SK-N-SH (cell line): ENCODE measurements around the gene IRX6. TPM values are rescaled to one million over a fixed set of nuclear protein-coding genes. Genes with fewer than 3 reads are reported as not detected.

Source experiments
- CTCF ChIA-PET: fragments of 300-600, 350-600 bp; formaldehyde crosslinking; extraction: SDS; loops from one replicate; lab custom pipeline; 2021; lab: Yijun Ruan, JAX
- POLR2A ChIA-PET: fragments of 350-600 bp; sonication (Branson Sonifier 250); formaldehyde crosslinking; extraction: SDS; loops from one replicate; lab custom pipeline; 2020; ENCODE audit warnings: antibody characterized with exemption, inconsistent platforms; lab: Yijun Ruan, JAX
- DNase-seq: peaks from one replicate; pipeline ENCODE4 v3.0.0; 2012
- H2AFZ ChIP-seq: fragments of 200-600 bp; sonication (generic); 2 replicates; pipeline ENCODE4 v1.8.1; 2016; ENCODE audit warnings: antibody characterized with exemption, mild to moderate bottlenecking, low read depth
- H3F3A ChIP-seq: fragments of 200-600 bp; sonication (generic); replicated peaks from 2 replicates; pipeline ENCODE3; 2016; ENCODE audit warnings: antibody characterized with exemption, mild to moderate bottlenecking; ENCODE audit not compliant: insufficient read depth
- H3K27ac ChIP-seq, 2 experiments: fragments of 200-500 bp in 1 of 2; fragments of 200-600 bp in 1 of 2; sonication (Bioruptor generic) in 1 of 2; sonication (generic), shearing (Covaris generic) in 1 of 2; 2 replicates each; pipeline versions ENCODE4 v1.5.1 to v1.6.1; 2014 to 2016; ENCODE audit warnings: low read depth in 2 of 2, inconsistent platforms in 1 of 2, low read length in 1 of 2, mild to moderate bottlenecking in 1 of 2, mixed read lengths in 1 of 2
- H3K27me3 ChIP-seq: fragments of 200-600 bp; sonication (generic), shearing (Covaris generic); 2 replicates; pipeline ENCODE4 v1.6.1; 2016; ENCODE audit warnings: mixed run types; ENCODE audit not compliant: insufficient read depth
- H3K36me3 ChIP-seq, 2 experiments: fragments of 200-500 bp in 1 of 2; fragments of 200-600 bp in 1 of 2; sonication (Bioruptor generic) in 1 of 2; sonication (generic) in 1 of 2; replicated peaks in 1 of 2; 2 replicates each; pipeline versions ENCODE3 to v1.5.1; 2014 to 2016; ENCODE audit warnings: low read length in 1 of 2, mild to moderate bottlenecking in 1 of 2; ENCODE audit not compliant: insufficient read depth in 2 of 2, control insufficient read depth in 1 of 2
- H3K4me1 ChIP-seq, 2 experiments: fragments of 200-500 bp in 1 of 2; fragments of 200-600 bp in 1 of 2; sonication (Bioruptor generic) in 1 of 2; sonication (generic), shearing (Covaris generic) in 1 of 2; 2 replicates each; pipeline versions ENCODE4 v1.5.1 to v1.6.1; 2014 to 2016; ENCODE audit warnings: low read depth in 1 of 2, low read length in 1 of 2, mixed run types in 1 of 2; ENCODE audit not compliant: insufficient read depth in 2 of 2, control insufficient read depth in 1 of 2
- H3K4me2 ChIP-seq: fragments of 200-600 bp; sonication (generic), shearing (Covaris generic); 2 replicates; pipeline ENCODE4 v1.6.1; 2017; ENCODE audit warnings: mixed run types
- H3K4me3 ChIP-seq, 2 experiments: fragments of 200-500 bp in 1 of 2; fragments of 200-600 bp in 1 of 2; sonication (Bioruptor generic) in 1 of 2; sonication (generic), shearing (Covaris generic) in 1 of 2; 2 replicates each; pipeline versions ENCODE4 v1.5.1 to v1.8.1; 2014 to 2016; ENCODE audit warnings: low read depth in 2 of 2, inconsistent platforms in 1 of 2, low read length in 1 of 2, mild to moderate bottlenecking in 1 of 2, mixed read lengths in 1 of 2, moderate library complexity in 1 of 2
- H3K79me2 ChIP-seq: fragments of 200-600 bp; sonication (generic); 2 replicates; pipeline ENCODE4 v1.8.1; 2017; ENCODE audit warnings: mild to moderate bottlenecking; ENCODE audit not compliant: insufficient read depth
- H3K9ac ChIP-seq: fragments of 200-600 bp; sonication (generic); 2 replicates; pipeline ENCODE4 v1.6.1; 2017; ENCODE audit warnings: mixed run types
- H3K9me2 ChIP-seq: fragments of 200-600 bp; sonication (generic); 2 replicates; pipeline ENCODE4 v1.6.1; 2017; ENCODE audit warnings: mixed run types
- H3K9me3 ChIP-seq: fragments of 200-600 bp; sonication (generic); 2 replicates; pipeline ENCODE4 v1.6.1; 2017; ENCODE audit warnings: mixed run types, mild to moderate bottlenecking, moderate library complexity
- H4K20me1 ChIP-seq: fragments of 200-600 bp; sonication (generic); 2 replicates; pipeline ENCODE4 v1.6.1; 2017; ENCODE audit warnings: mild to moderate bottlenecking, mixed run types; ENCODE audit not compliant: insufficient read depth
- CHD2 ChIP-seq: fragments of 150-350 bp; IDR thresholded peaks from 2 replicates; pipeline ENCODE4 v1.6.1; 2018; ENCODE audit warnings: low read length; ENCODE audit not compliant: partially characterized antibody
- ELF1 ChIP-seq: IDR thresholded peaks from 2 replicates; pipeline ENCODE4 v1.4.0; 2012
- EP300 ChIP-seq, 2 experiments: IDR thresholded peaks; 2 replicates each; pipeline versions ENCODE4 v1.4.0 to v1.6.1; 2012; ENCODE audit warnings: borderline replicate concordance in 1 of 2, low read depth in 1 of 2, low read length in 1 of 2
- EZH2phosphoT487 ChIP-seq: fragments of 200-600 bp; sonication (generic); IDR thresholded peaks from 2 replicates; pipeline ENCODE4 v1.6.1; 2017; ENCODE audit warnings: low read depth, mixed run types, mild to moderate bottlenecking, antibody characterized with exemption, moderate library complexity, borderline replicate concordance
- FOSL2 ChIP-seq: IDR thresholded peaks from 2 replicates; pipeline ENCODE4 v1.4.0; 2012; ENCODE audit warnings: low read depth, mild to moderate bottlenecking, moderate library complexity, borderline replicate concordance
- FOXJ3 ChIP-seq: sonication (generic); formaldehyde crosslinking; IDR thresholded peaks from 2 replicates; pipeline ENCODE4 v1.5.1; 2020; ENCODE audit warnings: mild to moderate bottlenecking, missing genetic modification reagents
- FOXM1 ChIP-seq: IDR thresholded peaks from 2 replicates; pipeline ENCODE4 v1.4.0; 2012; ENCODE audit warnings: low read depth, mild to moderate bottlenecking
- GATA2 ChIP-seq: sonication (generic); formaldehyde crosslinking; IDR thresholded peaks from 2 replicates; pipeline ENCODE4 v1.5.0; 2020; ENCODE audit warnings: mild to moderate bottlenecking, missing genetic modification reagents
- RXRA ChIP-seq: IDR thresholded peaks from 2 replicates; pipeline ENCODE4 v1.4.0; 2012; ENCODE audit warnings: low read depth, mild to moderate bottlenecking, borderline replicate concordance
- SIN3A ChIP-seq: IDR thresholded peaks from 2 replicates; pipeline ENCODE4 v1.6.1; 2012; ENCODE audit warnings: low read depth, mild to moderate bottlenecking, low read length, moderate library complexity, borderline replicate concordance
- WGBS: methylation state at CpG from one replicate; pipeline ENCODE4 v1.1.6; 2017; ENCODE audit warnings: low lambda C conversion rate; 5-methylcytosine and 5-hydroxymethylcytosine counted together
- polyA plus RNA-seq, 3 experiments: library from polyadenylated mRNA; depleted of rRNA; stranded (reverse); fragments of >200 nt; gene quantifications; 2 replicates each; pipeline ENCODE4 v1.2.3, GENCODE V29; 2012
- TF ChIP-seq, protein P1 (sequence below): IDR thresholded peaks from 2 replicates; pipeline ENCODE4; 2012
- TF ChIP-seq, protein P2 (sequence below): IDR thresholded peaks from 2 replicates; pipeline ENCODE4 v1.4.0; 2012; ENCODE audit warnings: low read depth, borderline replicate concordance
- TF ChIP-seq, protein P3 (sequence below): IDR thresholded peaks from 2 replicates; pipeline ENCODE4 v1.4.0; 2012; ENCODE audit warnings: low read depth, borderline replicate concordance
- TF ChIP-seq, protein P4 (sequence below): IDR thresholded peaks from 2 replicates; pipeline ENCODE4 v1.6.1; 2012; ENCODE audit warnings: mild to moderate bottlenecking, low read depth, low read length, moderate library complexity

The IRX6 gene
- polyA plus RNA-seq, 1 of the 3 experiments (the other 2 are of a cell fraction) = not detected

DNA sequence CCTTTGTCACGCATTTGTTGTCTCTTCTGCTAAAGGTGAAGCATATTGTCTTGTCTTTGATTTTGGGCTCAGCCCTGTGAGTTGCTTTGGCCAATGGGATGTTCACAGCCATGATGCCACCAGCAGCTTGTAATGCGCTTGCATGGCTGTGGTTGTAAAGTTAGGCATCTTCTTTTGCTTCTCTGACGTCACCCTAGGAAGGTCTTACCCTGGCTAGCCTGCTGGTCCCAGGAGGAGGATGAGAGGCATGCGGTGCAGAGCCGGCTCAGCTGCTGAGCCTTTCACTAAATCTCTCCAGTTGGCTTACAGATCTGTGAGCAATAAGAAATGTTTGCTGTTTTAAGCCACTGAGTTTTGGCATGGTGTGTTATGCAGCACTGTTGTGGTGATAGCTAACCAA, 40.8 kb downstream of the IRX6 start:
- H4K20me1 ChIP-seq = no peaks in the 10 kb centered on the region
- H3K4me1 ChIP-seq = peaks cover 0 to 19% of the 10 kb centered on the region in 2 experiments; a peak in 2 of 4 replicates
- H3K9me2 ChIP-seq = no peaks in the 10 kb centered on the region
- H3K9ac ChIP-seq = no peak overlapping the region
- ChIA-PET POLR2A (no interaction called here), CTCF (interaction anchor here (1.2 kb wide), 1 partner anchor 9 kb away, joined by 3 read pairs; no protein-coding TSS in a partner anchor)
- WGBS = 68% methylated on average over 5 of the region's 5 CpGs
- DNase-seq = no peak
- H3K27me3 ChIP-seq = no peaks in the 10 kb centered on the region; the same call in 1 of the 2 replicates
- TF ChIP-seq, protein P1, sequence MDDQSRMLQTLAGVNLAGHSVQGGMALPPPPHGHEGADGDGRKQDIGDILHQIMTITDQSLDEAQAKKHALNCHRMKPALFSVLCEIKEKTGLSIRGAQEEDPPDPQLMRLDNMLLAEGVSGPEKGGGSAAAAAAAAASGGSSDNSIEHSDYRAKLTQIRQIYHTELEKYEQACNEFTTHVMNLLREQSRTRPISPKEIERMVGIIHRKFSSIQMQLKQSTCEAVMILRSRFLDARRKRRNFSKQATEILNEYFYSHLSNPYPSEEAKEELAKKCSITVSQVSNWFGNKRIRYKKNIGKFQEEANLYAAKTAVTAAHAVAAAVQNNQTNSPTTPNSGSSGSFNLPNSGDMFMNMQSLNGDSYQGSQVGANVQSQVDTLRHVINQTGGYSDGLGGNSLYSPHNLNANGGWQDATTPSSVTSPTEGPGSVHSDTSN = no peak
- TF ChIP-seq SIN3A (no peak), GATA2 (no peak)
- TF ChIP-seq, protein P2, sequence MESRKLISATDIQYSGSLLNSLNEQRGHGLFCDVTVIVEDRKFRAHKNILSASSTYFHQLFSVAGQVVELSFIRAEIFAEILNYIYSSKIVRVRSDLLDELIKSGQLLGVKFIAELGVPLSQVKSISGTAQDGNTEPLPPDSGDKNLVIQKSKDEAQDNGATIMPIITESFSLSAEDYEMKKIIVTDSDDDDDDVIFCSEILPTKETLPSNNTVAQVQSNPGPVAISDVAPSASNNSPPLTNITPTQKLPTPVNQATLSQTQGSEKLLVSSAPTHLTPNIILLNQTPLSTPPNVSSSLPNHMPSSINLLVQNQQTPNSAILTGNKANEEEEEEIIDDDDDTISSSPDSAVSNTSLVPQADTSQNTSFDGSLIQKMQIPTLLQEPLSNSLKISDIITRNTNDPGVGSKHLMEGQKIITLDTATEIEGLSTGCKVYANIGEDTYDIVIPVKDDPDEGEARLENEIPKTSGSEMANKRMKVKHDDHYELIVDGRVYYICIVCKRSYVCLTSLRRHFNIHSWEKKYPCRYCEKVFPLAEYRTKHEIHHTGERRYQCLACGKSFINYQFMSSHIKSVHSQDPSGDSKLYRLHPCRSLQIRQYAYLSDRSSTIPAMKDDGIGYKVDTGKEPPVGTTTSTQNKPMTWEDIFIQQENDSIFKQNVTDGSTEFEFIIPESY = no peak
- no peak overlapping the region for H3K4me2 ChIP-seq
- H3K36me3 ChIP-seq = no peaks in the 10 kb centered on the region
- H3K4me3 ChIP-seq = no peak overlapping the region
- no peaks in the 10 kb centered on the region for H3K79me2 ChIP-seq
- no peak overlapping the region for H3K27ac ChIP-seq
- H3F3A ChIP-seq = no peaks in the 10 kb centered on the region
- no peak overlapping the region for H2AFZ ChIP-seq
- no peaks in the 10 kb centered on the region for H3K9me3 ChIP-seq

DNA sequence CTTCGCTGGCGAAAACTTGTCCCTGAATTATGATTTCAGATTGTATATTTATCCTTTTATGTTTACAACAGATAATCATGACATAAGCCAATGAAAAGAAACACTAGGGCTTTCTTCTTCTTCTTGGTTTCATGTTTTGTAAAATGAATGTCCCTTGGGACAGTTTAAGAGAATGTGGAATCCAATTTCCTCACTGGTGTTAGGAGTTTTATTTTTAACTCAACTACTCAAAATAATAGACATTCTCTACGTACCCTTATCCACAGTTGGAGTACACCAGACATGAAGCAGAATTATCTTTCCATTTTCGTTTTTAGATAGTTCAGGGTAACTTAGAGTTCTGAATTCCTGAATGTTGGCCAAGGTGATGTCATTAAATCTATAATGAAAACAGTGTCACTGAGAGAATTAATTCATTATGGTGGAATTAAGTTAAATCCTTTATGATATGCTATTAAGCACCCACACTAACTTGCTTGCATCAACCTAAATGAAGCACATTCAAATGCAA, 43.4 kb downstream of the IRX6 start:
- H3K9ac ChIP-seq = no peak overlapping the region
- no peaks in the 10 kb centered on the region for H3F3A ChIP-seq
- H3K4me2 ChIP-seq = 0 out of 2 replicates have a peak overlapping the region, but pooled peaks have one; percentile 7
- no peaks in the 10 kb centered on the region for H3K79me2 ChIP-seq
- ChIA-PET CTCF (no interaction called here), POLR2A (no interaction called here)
- DNase-seq = no peak
- H3K9me3 ChIP-seq = no peaks in the 10 kb centered on the region
- no peaks in the 10 kb centered on the region for H3K9me2 ChIP-seq
- H3K27ac ChIP-seq = no peak overlapping the region
- H3K4me3 ChIP-seq = no peak overlapping the region
- 37% methylated on average over 4 of the region's 4 CpGs for WGBS
- TF ChIP-seq FOXM1 (no peak), FOXJ3 (CRISPR knock-in tag) (no peak), CHD2 (no peak), FOSL2 (no peak), RXRA (no peak), GATA2 (no peak), ELF1 (no peak), EP300 (IDR thresholded peaks at IDR 0.05; ENCODE audit: borderline replicate concordance in 1 of 2, low read depth in 1 of 2, low read length in 1 of 2) (no peak), EZH2phosphoT487 (no peak)
- TF ChIP-seq, protein P3, sequence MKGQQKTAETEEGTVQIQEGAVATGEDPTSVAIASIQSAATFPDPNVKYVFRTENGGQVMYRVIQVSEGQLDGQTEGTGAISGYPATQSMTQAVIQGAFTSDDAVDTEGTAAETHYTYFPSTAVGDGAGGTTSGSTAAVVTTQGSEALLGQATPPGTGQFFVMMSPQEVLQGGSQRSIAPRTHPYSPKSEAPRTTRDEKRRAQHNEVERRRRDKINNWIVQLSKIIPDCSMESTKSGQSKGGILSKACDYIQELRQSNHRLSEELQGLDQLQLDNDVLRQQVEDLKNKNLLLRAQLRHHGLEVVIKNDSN = no peak
- TF ChIP-seq, protein P2 = no peak
- TF ChIP-seq, protein P4, sequence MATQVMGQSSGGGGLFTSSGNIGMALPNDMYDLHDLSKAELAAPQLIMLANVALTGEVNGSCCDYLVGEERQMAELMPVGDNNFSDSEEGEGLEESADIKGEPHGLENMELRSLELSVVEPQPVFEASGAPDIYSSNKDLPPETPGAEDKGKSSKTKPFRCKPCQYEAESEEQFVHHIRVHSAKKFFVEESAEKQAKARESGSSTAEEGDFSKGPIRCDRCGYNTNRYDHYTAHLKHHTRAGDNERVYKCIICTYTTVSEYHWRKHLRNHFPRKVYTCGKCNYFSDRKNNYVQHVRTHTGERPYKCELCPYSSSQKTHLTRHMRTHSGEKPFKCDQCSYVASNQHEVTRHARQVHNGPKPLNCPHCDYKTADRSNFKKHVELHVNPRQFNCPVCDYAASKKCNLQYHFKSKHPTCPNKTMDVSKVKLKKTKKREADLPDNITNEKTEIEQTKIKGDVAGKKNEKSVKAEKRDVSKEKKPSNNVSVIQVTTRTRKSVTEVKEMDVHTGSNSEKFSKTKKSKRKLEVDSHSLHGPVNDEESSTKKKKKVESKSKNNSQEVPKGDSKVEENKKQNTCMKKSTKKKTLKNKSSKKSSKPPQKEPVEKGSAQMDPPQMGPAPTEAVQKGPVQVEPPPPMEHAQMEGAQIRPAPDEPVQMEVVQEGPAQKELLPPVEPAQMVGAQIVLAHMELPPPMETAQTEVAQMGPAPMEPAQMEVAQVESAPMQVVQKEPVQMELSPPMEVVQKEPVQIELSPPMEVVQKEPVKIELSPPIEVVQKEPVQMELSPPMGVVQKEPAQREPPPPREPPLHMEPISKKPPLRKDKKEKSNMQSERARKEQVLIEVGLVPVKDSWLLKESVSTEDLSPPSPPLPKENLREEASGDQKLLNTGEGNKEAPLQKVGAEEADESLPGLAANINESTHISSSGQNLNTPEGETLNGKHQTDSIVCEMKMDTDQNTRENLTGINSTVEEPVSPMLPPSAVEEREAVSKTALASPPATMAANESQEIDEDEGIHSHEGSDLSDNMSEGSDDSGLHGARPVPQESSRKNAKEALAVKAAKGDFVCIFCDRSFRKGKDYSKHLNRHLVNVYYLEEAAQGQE = no peak
- no peaks in the 10 kb centered on the region for H3K36me3 ChIP-seq
- H4K20me1 ChIP-seq = no peaks in the 10 kb centered on the region
- H3K27me3 ChIP-seq = peaks cover 9% of the 10 kb centered on the region; the same call in 1 of the 2 replicates
- peaks cover 8 to 19% of the 10 kb centered on the region in 2 experiments; a peak in 3 of 4 replicates for H3K4me1 ChIP-seq
- no peak overlapping the region for H2AFZ ChIP-seq
